NK-92 (cell line): ENCODE measurements around the gene OR8B12.

Experiments
- DNase-seq: peaks from one replicate; lab custom pipeline; 2025; ENCODE audit not compliant: unreplicated experiment; lab: John Stamatoyannopoulos, UW

OR8B12 gene, protein sequence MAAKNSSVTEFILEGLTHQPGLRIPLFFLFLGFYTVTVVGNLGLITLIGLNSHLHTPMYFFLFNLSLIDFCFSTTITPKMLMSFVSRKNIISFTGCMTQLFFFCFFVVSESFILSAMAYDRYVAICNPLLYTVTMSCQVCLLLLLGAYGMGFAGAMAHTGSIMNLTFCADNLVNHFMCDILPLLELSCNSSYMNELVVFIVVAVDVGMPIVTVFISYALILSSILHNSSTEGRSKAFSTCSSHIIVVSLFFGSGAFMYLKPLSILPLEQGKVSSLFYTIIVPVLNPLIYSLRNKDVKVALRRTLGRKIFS

DNA sequence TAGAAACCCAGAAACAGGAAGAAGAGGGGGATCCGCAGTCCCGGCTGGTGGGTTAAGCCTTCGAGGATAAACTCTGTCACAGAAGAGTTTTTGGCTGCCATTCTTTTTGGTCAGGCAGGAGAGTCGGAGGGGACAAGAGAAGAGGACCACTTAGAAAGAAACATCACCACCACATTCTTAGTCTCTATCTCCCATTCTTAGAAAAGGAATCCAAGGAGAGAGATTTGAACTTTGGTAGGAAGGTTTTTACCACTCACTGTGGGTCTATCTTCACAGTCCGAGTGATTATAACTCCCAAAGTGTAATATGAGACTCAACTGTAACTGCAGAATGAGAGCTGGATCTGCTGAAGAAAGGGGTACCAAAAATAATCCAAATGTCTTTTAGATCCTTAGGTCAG lies at the start of gene OR8B12:
Gene OR8B12 (minus strand): TSS at position 101 of the 400 bp plus-strand sequence. CDS start 0 bp downstream, at position 101.
- DNase-seq = no peak

DNA sequence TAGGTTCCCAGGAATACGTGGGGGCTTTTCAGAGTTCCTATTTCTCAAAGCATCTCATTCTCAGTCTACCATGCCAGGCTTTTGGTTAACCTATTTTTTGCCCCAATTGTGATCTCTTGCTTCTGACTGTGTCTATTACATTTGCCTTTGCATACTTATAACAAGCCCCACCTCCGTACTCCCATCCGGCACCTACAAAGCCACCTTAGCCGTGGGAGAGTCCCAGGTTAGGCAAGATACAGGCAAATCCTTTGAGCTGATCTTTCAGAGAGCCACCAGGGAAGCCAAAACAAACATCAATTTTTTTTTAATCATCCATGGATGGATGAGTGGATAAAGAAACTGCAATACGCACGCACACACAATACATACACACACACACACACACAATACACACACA lies 49.2 kb upstream of the OR8B12 start:
- no peak for DNase-seq

DNA sequence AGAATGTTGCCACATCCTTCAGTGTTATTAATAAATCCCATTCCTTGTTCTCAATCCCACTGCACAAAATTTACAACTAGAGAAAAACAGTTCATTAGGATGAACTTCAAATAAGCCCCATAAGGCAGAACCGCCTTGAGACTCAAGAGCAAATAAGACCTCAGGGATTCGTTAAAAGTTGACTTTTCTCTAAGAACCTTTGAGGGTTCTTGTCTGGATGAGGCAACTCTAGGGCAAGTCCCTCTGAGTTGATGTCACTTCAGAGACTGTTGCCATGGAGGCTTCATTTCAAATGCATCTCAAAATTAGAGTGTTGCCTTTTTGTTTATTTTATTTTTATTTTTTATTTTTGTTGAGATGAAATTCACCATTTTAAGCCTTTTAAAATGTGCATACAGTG lies 48.0 kb upstream of the OR8B12 start:
- no peak for DNase-seq

DNA sequence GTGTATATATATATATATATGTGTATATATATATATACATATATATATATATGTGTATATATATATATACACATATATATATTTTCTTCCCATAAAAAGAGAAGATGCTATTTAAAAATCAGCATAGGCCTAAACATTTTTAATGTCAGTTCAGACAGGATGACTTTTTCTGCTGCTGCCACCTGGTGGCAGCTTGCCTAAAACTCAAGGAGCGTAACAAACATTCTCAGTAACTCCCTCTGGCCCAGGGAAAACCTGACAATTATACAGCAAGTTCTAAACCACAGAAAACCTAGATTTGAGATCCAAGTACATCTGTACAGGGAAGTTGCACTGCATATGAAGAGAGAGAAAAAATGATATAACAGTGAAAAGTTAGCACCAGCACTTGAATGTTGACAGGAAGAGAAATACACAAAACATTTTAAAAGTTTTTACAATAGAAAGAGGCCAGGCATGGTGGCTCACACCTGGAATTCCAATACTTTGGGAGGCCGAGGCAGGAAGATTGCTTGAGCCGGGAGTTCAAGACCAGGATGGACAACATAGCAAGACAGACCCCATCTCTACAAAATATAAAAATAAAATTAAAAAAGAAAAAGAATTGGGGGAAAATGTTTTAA lies 42.9 kb upstream of the OR8B12 start:
- DNase-seq = no peak

DNA sequence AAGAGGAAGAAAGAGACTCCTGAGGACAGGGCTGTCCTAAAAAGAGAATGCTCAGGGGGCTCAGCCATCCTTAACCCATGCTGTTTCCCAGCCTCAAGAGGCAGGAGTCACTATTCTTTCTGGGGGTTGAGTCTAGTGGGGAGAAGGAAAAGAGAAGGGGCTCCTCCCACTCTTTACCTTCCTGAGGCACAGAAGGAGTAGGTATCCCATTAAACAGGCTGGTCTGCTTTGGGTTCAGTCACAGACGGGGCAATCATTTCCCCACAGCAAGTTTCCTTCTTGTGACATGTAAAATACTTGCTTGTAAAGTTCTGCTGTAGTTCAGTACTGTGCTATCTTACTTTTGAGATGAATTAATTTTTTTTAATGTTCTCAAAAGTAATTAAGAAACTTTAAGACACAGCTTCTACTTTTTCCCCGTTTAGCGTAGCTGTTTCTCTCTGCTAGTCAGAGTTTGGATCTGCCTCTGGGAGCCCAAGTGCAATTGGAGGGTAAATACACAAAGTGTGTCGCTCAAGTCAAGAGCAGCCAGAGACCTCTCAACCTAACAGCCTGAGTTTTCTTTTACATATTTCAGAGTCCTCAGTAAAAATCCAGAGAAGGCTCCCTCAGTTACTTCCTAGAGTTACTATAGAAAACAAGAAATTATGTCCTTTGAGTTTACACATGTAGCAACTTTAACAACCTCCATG lies 41.4 kb upstream of the OR8B12 start:
- no peak for DNase-seq

DNA sequence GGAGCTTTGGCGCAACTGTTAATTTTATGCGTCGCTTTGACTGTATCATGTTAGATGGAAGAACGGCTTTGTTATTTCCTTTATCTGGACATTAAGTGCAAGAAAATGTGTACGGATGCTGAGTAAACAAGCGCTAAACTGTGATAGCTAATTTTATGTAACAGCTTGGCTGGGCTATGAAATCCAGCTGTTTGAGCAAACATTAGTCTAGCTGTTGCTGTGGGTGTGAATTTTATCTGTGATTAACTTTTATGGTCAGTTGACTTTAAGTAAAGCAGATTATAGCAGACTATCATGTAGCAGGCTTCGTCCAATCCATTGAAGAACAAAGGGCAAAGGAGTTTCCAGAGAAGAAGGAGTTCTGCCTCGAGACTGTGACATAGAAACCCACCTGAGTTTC lies 40.3 kb upstream of the OR8B12 start:
- DNase-seq = no peak

DNA sequence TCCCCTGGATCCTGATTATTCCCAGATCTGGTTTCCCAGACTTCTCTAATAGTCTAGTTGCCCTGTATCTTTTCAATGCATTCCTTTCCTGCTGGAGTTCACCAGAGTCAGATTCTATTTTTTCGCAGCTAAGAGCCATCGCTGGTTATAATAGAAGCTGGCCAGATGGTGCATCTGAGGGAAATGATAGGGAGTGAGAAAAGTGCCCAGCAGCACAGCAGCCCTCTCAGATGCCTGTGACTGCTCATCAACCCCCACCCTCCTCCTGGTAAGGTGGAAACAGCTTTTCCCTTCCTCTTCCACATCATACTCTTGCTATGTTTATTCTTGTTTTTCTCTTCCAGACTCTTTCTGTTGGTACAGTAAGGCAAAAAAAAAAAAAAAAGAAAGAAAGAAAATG lies 39.1 kb upstream of the OR8B12 start:
- DNase-seq = no peak

DNA sequence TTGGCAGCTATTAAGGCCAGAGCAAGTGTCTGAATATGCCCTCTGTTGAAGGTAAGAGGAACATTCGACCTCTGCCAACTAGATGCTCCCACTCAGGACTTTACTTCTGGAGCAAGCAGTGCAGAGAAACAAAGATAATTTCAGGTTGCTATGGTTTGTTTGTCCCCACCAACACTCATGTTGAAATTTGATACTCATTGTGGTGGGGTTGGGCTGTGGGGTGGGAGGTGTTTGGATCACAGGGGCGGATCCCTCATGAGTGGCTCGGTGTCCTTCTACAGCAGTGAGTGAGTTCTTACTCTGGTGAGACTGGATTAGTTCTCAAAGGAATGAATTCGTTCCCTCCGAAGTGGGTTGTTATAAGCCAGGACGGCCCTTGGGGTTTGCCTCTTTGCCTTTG lies 38.4 kb upstream of the OR8B12 start:
- DNase-seq = no peak

DNA sequence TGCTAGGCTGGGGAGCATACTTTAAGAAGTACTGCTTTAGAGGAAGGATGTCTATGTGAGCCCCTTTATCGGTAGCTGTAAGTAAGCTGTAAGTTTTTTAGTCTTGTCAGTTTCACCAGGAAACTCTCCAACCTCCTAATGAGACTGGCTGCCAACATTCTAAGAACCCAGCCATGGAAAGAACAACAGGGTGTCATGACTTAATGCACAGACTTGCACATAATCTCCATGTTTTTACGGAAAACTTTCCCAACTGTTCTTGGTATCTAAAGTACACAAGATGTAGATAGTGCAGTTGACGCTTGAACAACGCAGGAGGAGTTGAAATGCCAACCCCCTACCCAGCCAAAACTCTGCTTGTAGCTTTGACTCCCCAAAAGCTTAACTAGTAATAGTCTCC lies 35.3 kb upstream of the OR8B12 start:
- no peak for DNase-seq

DNA sequence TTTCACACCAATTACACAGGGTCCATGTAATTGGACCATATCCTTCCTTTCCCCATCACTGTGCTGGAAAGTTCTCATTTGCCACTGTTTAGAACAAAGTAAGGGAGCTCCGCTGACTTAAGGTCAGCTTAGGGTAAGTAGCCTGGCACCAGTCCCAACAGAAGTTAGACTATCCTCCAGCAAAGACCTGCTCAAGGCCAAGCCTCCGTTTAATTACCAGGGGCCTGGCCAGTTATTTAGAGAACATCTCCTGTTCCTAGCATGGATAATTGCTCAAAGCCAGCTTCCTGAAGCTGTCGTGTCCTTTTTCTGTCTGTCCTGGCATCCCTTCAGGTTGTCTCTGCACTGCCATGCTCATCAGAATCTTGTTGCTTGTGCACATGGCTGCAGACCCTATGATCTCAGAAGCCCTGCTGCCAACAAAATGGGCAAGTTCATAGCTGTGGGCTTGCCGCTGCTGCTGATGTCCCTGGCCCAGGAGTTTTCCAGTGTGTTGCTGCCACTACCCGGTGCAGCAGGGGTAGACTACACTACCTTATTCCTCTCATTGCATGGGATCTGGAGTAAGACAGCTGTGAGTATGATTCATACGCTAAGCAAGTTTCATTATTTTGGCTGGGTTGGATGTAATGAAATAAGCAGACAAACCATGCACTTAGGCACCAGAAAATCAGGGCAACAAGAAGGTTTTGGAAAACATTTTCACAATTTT lies 34.4 kb upstream of the OR8B12 start:
- DNase-seq = no peak

DNA sequence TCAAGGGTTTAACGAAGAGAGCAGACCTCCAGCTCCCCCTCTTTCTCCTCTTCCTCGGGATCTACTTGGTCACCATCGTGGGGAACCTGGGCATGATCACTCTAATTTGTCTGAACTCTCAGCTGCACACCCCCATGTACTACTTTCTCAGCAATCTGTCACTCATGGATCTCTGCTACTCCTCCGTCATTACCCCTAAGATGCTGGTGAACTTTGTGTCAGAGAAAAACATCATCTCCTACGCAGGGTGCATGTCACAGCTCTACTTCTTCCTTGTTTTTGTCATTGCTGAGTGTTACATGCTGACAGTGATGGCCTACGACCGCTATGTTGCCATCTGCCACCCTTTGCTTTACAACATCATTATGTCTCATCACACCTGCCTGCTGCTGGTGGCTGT lies 26.7 kb upstream of the OR8B12 start:
- DNase-seq = no peak

DNA sequence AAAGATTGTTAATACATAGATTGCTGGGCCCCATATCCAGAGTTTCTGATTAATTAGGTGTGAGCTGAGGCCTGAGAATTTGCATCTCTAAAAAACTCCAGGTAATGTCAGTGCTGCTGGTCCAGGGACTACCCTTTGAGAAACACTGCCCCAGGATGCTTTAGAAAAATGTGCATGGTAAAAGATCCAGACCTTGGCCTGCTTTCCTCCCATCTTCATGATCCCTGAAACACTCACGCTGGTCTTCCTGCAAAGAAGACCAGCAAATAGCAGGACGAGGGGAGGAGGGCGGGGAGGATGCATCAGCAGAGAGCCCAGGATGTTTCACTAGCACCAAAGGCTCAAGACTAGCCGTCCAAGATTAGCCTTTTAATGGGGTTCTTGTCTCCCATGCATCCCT lies 26.2 kb upstream of the OR8B12 start, which contains the start of gene OR8A1:
Gene OR8A1 (plus strand): TSS at position 301 of the 400 bp plus-strand sequence. CDS start 123 bp downstream, outside the sequence.
- no peak for DNase-seq

DNA sequence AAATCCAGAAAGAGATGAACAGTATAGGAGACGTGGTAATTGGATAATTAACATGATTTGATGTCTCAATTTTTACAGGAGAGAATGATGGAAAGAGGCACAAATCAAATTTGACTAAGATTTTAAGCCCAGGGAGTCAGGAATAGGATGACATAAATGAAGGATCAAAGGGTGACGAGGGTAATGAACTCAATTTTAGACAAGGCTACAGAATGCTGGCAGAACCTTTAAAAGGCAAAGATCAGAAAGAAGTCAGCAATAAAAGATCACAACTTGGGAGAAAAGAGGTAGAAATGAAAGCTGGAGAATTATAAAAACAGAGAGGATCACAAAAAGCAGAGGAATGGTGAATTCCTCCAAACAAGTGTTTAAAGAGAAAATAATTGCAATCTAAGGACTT lies 13.4 kb upstream of the OR8B12 start:
- no peak for DNase-seq

DNA sequence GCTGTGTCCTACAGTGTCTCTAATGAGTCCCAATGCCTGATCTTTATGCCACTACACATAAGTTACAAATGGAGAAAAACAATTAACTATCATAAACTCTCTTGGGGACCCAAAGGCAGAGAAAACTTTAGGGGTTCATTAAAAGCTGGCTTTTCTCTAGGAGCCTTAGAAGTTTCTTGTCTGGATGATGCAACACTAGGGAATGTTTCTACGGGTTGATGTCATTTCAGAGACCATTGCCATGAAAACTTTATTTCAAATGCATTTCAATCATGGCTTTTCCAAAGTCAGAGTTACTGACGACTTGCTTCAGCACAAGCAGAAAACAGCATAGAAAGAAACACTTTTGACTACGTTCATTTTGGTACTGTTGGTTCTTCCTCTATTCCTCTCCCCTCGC lies 8.5 kb upstream of the OR8B12 start:
- DNase-seq = no peak

DNA sequence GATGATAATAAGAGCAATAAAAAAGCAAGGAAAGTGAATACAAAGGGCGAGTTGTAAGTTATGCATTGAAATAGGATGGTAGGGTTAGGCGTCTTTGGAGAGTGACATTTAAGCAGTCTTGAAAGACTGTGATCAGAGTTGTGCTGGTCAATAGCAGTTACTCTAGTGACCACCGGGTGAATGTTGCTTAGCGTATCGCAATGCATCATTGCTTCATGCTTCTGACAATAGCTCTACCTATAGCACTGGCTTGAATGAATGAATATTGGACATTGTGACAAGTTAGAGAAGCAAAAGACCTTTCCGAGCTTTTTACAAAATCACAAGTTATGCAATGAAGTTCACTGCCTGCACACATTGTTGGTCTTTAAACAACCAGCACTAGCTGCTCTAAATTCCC lies 7.7 kb upstream of the OR8B12 start:
- DNase-seq = no peak

DNA sequence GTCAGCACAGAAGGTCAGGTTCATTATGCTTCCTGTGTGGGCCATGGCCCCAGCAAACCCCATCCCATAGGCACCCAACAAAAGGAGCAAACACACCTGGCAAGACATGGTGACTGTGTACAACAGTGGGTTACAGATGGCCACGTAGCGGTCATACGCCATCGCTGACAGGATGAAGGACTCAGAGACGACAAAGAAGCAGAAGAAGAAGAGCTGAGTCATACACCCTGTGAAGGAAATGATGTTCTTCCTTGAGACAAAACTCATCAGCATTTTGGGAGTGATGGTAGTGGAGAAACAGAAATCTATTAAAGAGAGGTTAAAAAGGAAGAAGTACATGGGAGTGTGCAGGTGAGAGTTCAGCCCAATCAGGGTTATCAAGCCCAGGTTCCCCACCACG lies 309 bp downstream of the OR8B12 start:
- DNase-seq = no peak

DNA sequence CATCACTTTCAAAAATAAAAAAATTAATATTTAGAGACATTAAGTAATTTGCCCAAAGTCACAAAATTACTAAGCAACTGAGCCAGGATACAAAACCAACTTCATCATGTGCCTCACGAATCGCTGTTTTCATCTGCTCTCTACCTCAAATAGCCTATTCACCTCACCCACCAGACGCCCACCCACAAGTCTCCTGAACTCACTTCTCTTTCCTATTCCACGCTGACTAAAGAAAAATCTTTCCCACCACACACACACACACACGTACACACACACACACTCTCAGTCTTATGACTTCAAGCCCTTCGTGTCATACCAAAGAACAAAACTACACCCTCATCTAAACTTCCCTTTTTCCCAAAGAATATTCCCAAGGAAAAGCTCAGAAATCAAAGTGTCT lies 2.2 kb downstream of the OR8B12 start:
- DNase-seq = no peak

DNA sequence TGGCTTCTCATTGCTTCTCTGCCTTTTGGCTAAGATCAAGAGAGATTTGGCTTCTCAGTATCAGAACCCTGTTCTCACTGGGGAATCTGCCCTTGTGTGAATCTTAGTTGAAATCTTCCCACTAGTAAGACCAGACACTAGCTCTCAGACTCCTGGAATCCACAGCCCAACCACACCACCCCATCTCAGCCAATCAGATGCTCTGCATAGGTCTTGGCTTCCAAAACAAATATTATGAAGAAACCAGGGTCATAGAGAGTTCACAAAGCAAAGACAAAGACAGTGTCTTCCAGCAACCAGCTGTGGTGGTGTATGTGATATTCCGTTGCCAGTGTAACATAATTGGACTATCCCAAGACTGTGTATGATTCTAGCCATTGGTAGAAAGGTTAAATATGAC lies 5.4 kb downstream of the OR8B12 start:
- DNase-seq = no peak

DNA sequence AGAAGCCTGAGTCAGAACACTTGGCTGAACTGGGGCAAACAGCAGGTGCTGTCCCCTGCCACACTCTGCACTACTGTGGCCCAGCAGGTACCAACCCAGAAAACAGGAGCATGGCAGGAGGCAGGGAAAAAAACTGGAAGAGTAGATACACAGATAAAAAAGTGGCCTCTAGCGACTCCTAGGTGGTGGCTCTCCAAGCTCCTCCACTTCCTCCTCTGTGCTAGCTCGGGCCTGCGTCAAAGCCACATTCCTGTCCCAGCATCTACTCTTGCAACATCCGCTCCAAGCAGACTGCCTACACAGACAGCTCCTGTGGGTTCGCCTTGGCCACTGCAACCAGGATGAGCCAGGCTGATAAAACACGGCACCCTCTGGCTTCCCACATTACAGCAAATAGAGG lies 6.9 kb downstream of the OR8B12 start:
- DNase-seq = no peak

DNA sequence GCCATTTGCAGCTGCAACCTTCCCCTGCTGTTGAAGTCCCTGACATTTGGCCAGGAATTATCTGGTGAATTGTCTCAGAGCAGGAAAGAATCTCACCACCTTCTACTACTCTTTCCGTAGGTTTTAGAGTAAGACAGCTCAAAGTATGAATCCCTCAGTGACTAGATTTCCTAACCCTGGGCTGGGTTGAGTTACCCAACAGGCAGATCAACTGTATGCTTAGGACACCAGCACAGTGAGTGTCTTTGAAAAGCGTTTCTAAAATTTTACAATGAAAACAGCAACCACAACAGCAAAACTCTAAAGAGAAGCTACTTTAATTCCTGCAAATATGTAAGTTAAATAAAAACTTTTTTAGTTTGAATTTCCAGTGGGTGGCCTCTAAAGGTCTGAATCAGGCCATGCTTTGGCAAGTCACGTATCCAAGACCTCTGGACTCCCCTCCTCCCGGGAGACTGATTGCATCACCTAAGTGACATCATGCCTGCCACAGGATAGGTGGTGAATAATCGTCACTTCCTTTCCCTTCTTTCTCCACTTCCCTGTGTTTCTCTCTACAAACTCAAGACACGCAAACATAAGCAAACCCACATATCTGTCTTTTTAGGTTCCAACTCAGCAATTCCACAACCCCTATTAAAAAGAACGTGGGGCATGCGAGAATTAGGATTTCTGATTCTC lies 7.8 kb downstream of the OR8B12 start:
- no peak for DNase-seq

DNA sequence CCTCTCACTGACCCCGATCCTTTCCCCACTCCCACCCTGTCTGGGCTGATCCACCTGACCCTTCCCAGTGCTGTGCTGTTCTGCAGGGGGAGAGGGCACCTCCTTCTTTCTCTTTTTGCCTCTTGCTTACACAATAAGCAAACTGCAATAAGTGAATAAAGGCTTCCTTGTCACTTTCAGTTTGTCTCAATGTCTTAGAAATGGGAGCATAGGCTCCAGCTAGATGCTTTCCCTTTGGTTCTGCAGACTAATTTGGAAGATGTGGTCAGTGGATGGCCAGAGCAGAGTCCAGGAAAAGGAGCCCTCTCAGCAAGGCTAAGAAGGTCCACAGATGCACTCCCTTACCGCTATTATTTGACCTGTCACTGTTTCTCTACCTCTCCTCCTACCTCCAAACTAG lies 9.4 kb downstream of the OR8B12 start:
- no peak for DNase-seq
